ENCODE measurements around the gene GSTA1. TPM values are rescaled to one million over a fixed set of nuclear protein-coding genes. Genes with fewer than 3 reads are reported as not detected.
"Not testable (repeated sequence)": the region's sequence is repeated elsewhere in the genome, so short reads cannot be mapped to it uniquely, and the experiment has no call there.

Gene GSTA1
- total RNA-seq, 1 donor from 2014 or later = not detected

GRCh38 chr6:52757651-52758338 is 45.8 kb downstream of the GSTA1 start:
- DNase-seq (ENCODE audit: low read depth, low spot score) = not testable (repeated sequence)

GRCh38 chr6:52754443-52754842 is 49.2 kb downstream of the GSTA1 start:
- DNase-seq (ENCODE audit: low read depth, low spot score) = no peak

GRCh38 chr6:52753137-52753536 is 50.5 kb downstream of the GSTA1 start:
- DNase-seq (ENCODE audit: low read depth, low spot score) = not testable (repeated sequence)

GRCh38 chr6:52752310-52752709 is 51.3 kb downstream of the GSTA1 start:
- DNase-seq (ENCODE audit: low read depth, low spot score) = no peak

- DNase-seq (ENCODE audit: low read depth, low spot score) = no peak
These were observed 54.0 kb downstream of the GSTA1 start for GRCh38 chr6:52749556-52750152.

GRCh38 chr6:52747301-52747700 is 56.3 kb downstream of the GSTA1 start:
- DNase-seq (ENCODE audit: low read depth, low spot score) = not testable (repeated sequence)

- DNase-seq (ENCODE audit: low read depth, low spot score) = no peak
These were observed 57.4 kb downstream of the GSTA1 start for GRCh38 chr6:52746213-52746612.

GRCh38 chr6:52745764-52746201 is 57.8 kb downstream of the GSTA1 start:
- DNase-seq (ENCODE audit: low read depth, low spot score) = no peak

- no peak for DNase-seq (ENCODE audit: low read depth, low spot score)
These were observed 61.7 kb downstream of the GSTA1 start for GRCh38 chr6:52741872-52742271.

Other genes with a start within 250 kb of the GSTA1 start
- 61.2 and 81.8 TPM in 2 replicates for gene TRAM2, start 226.8 kb downstream of the GSTA1 start, total RNA-seq
- 25.2 and 29.8 TPM in 2 replicates for gene TMEM14A, start 132.7 kb downstream of the GSTA1 start, total RNA-seq
- not detected in 2 replicates for gene GSTA2, start 40.3 kb downstream of the GSTA1 start, total RNA-seq
- not detected in 2 replicates for gene GSTA5, start 37.0 kb upstream of the GSTA1 start, total RNA-seq
- not detected in 2 replicates for gene GSTA3, start 105.9 kb upstream of the GSTA1 start, total RNA-seq
- 19.7 and 22.1 TPM in 2 replicates for gene GSTA4, start 191.5 kb upstream of the GSTA1 start, total RNA-seq

Data from pulmonary artery endothelial cell (primary cell).